Measurements from ENCODE around the gene GTPBP4. TPM values are rescaled to one million over a fixed set of nuclear protein-coding genes. Genes with fewer than 3 reads are reported as not detected.

Gene GTPBP4
- total and polyA plus RNA-seq, 2 donors (not counting 1 experiment from before 2014, with no cell fraction given) = 28.7 to 34.4 TPM

GRCh38 chr10:972763-973162 lies 15.5 kb upstream of the GTPBP4 start:
- Histone ChIP-seq H3K9ac (ENCODE audit: insufficient read depth, low read length) (no peak overlapping the region), H3K4me1 (ENCODE audit: control insufficient read depth, extremely low read depth, insufficient read depth, low read length) (peaks cover 4% of the 10 kb centered on the region), H2AFZ (ENCODE audit: low read length) (no peak overlapping the region), H3K9me3 (ENCODE audit: control insufficient read depth, insufficient read depth, low read depth, low read length) (no peaks in the 10 kb centered on the region), H3K4me2 (ENCODE audit: extremely low read depth, insufficient read depth, low read length) (no peak overlapping the region), H3K36me3 (ENCODE audit: control insufficient read depth, insufficient read depth, low read length) (no peaks in the 10 kb centered on the region), H3K79me2 (ENCODE audit: control insufficient read depth, insufficient read depth, low read length) (no peaks in the 10 kb centered on the region), H3K4me3 (replicated peaks in 1 of 4; ENCODE audit: control extremely low read depth in 1 of 4, insufficient read depth in 1 of 4, low read depth in 3 of 4, low read length in 4 of 4) (no peak overlapping the region), H3K27ac (ENCODE audit: insufficient read depth, low read length) (no peak overlapping the region), H3K27me3 (ENCODE audit: control insufficient read depth, insufficient read depth, low read length) (no peaks in the 10 kb centered on the region), H4K20me1 (ENCODE audit: control insufficient read depth, extremely low read depth, insufficient read depth, low read length) (no peaks in the 10 kb centered on the region)
- DNase-seq (ENCODE audit: low read depth in 2 of 2) = no peak
- TF ChIP-seq EZH2 (IDR thresholded peaks at IDR 0.05; ENCODE audit: low read length, missing control alignments) = no peak
- TF ChIP-seq CTCF (conservative IDR thresholded peaks at IDR 0.05 in 1 of 2, IDR thresholded peaks at IDR 0.05 in 1 of 2; ENCODE audit: low read depth in 1 of 2, low read length in 2 of 2) = no peak

GRCh38 chr10:974038-974784 lies 14.0 kb upstream of the GTPBP4 start:
- Histone ChIP-seq H2AFZ (ENCODE audit: low read length) (no peak overlapping the region), H3K27ac (ENCODE audit: insufficient read depth, low read length) (no peak overlapping the region), H3K79me2 (ENCODE audit: control insufficient read depth, insufficient read depth, low read length) (no peaks in the 10 kb centered on the region), H3K4me3 (replicated peaks in 1 of 4; ENCODE audit: control extremely low read depth in 1 of 4, insufficient read depth in 1 of 4, low read depth in 3 of 4, low read length in 4 of 4) (no peak overlapping the region), H3K36me3 (ENCODE audit: control insufficient read depth, insufficient read depth, low read length) (no peaks in the 10 kb centered on the region), H4K20me1 (ENCODE audit: control insufficient read depth, extremely low read depth, insufficient read depth, low read length) (no peaks in the 10 kb centered on the region), H3K4me2 (ENCODE audit: extremely low read depth, insufficient read depth, low read length) (no peak overlapping the region), H3K9me3 (ENCODE audit: control insufficient read depth, insufficient read depth, low read depth, low read length) (no peaks in the 10 kb centered on the region), H3K9ac (ENCODE audit: insufficient read depth, low read length) (no peak overlapping the region), H3K4me1 (ENCODE audit: control insufficient read depth, extremely low read depth, insufficient read depth, low read length) (peaks cover 4% of the 10 kb centered on the region), H3K27me3 (ENCODE audit: control insufficient read depth, insufficient read depth, low read length) (no peaks in the 10 kb centered on the region)
- DNase-seq (ENCODE audit: low read depth in 2 of 2) = peak in 1 of 2 donors; percentile 40
- no peak for TF ChIP-seq EZH2 (IDR thresholded peaks at IDR 0.05; ENCODE audit: low read length, missing control alignments)
- no peak for TF ChIP-seq CTCF (conservative IDR thresholded peaks at IDR 0.05 in 1 of 2, IDR thresholded peaks at IDR 0.05 in 1 of 2; ENCODE audit: low read depth in 1 of 2, low read length in 2 of 2)

- DNase-seq (ENCODE audit: low read depth in 2 of 2) = no peak
- Histone ChIP-seq H3K79me2 (ENCODE audit: control insufficient read depth, insufficient read depth, low read length) (no peaks in the 10 kb centered on the region), H3K4me3 (replicated peaks in 1 of 4; ENCODE audit: control extremely low read depth in 1 of 4, insufficient read depth in 1 of 4, low read depth in 3 of 4, low read length in 4 of 4) (no peak overlapping the region), H3K27ac (ENCODE audit: insufficient read depth, low read length) (no peak overlapping the region), H3K36me3 (ENCODE audit: control insufficient read depth, insufficient read depth, low read length) (no peaks in the 10 kb centered on the region), H3K4me1 (ENCODE audit: control insufficient read depth, extremely low read depth, insufficient read depth, low read length) (peaks cover 4% of the 10 kb centered on the region), H4K20me1 (ENCODE audit: control insufficient read depth, extremely low read depth, insufficient read depth, low read length) (no peaks in the 10 kb centered on the region), H3K4me2 (ENCODE audit: extremely low read depth, insufficient read depth, low read length) (no peak overlapping the region), H2AFZ (ENCODE audit: low read length) (no peak overlapping the region), H3K9ac (ENCODE audit: insufficient read depth, low read length) (no peak overlapping the region), H3K27me3 (ENCODE audit: control insufficient read depth, insufficient read depth, low read length) (no peaks in the 10 kb centered on the region), H3K9me3 (ENCODE audit: control insufficient read depth, insufficient read depth, low read depth, low read length) (no peaks in the 10 kb centered on the region)
- TF ChIP-seq CTCF (conservative IDR thresholded peaks at IDR 0.05 in 1 of 2, IDR thresholded peaks at IDR 0.05 in 1 of 2; ENCODE audit: low read depth in 1 of 2, low read length in 2 of 2) = no peak
- TF ChIP-seq EZH2 (IDR thresholded peaks at IDR 0.05; ENCODE audit: low read length, missing control alignments) = no peak
Observed at GRCh38 chr10:974785-975074, 13.5 kb upstream of the GTPBP4 start.
